GM19324 (cell line): ENCODE results near the gene ZNF521.

ENCODE experiments used
- ATAC-seq: cut with Tn5 transposase; IDR thresholded peaks from one replicate; pipeline ENCODE4 v1.9.1; 2021; ENCODE audit warnings: mild to moderate bottlenecking, moderate library complexity; ENCODE audit not compliant: unreplicated experiment, low FRiP score

The ZNF521 gene

GRCh38 chr18:25137197-25137472 is 214.8 kb downstream of the ZNF521 start:
- ATAC-seq, result no peak

- no peak for ATAC-seq
These were observed 215.4 kb downstream of the ZNF521 start for GRCh38 chr18:25136416-25137196.

DNA sequence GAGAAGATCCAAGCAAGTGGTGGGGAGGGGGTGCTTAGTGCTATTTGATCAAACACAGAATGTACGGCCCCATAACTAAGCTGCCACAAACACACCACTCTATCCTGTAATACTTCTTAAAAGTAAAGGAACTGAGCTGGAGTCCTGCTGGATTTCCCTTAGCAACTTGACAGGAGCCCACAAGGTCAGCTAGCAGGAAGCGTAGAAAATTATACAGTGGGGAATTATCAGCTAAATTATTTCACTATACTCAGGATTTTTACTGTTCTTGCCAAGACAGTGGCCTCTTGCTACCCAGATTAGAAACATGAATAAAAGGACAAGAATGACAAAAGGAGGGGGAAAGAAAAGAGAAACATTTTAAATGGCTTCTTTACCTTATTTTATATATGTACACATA is 217.1 kb downstream of the ZNF521 start:
- ATAC-seq, result no peak

GRCh38 chr18:25133879-25134278 is 218.1 kb downstream of the ZNF521 start:
- ATAC-seq, result no peak

DNA sequence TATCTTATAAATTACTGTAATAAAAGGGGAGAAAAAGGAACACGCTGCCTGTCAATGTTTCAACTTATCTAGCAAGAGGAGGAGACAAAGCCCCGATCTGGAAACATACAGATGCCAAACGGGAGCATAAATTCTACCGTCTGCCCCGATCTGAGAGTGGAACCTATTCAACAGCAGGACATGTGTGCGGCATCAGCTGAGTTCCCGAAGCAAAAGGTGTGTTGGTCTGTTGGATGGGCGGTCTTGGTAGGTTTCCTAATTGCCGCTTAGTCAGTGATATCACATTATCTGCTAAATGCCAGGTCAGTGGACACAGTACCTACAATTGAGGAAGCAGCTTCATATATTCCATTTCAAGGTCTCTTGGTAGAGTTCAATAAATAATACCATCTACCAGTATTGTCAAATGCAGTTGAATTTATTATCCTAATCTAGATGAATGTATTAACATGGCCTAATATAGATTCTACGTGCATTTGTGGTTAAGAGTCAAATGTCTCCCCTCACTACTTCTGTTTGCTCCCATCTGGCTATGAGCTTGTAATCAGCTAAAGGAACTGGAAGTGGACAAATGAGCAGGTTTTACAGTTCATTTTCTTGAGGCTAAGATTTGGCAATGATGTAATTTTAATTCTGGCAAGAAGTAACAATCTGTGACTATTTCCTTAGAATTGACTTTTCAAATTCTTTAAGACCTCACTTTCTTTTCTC is 219.0 kb downstream of the ZNF521 start:
- no peak for ATAC-seq

- no peak for ATAC-seq
These were observed 225.2 kb downstream of the ZNF521 start for GRCh38 chr18:25126751-25127150.

GRCh38 chr18:25125680-25126079 is 226.3 kb downstream of the ZNF521 start:
- ATAC-seq, result no peak

DNA sequence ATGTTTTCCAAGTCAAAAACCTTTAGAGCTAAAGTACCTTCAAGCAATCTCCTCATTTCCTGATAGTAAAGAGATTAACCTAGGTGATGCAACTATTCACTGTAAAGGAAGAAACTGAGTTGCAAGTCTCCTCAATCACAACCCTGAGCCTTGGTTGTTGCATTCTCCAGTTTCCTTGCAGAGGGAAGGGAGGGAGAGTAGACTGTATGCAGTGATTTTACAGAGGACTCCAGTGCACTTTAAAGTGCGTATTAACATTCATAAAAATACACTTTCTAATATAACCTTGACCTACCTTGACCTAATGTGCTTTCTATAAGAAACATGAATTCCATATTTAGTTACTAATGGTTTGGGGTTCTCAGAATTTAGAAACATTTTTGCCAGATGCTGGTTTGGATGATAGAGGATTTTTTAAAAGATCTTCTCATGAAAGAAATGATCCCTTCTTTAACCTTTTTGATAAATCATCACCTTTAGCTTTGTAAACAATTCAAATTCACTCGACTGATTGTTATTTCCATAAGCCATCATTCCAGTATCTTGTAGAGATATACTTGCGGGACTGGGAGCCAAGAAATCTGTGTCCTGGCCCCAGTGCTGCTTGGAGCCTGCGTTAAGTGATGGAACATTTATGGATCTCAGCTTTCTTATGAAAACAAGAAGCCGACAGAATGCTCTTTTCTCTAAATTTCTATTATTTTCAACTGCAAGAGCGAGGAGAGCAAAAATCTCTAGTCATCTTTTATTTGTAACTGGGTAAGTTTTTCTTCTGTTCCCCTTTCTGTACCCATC is 228.3 kb downstream of the ZNF521 start:
- ATAC-seq, result no peak

GRCh38 chr18:25121442-25121841 is 230.5 kb downstream of the ZNF521 start:
- ATAC-seq, result no peak

GRCh38 chr18:25113566-25113965 is 238.4 kb downstream of the ZNF521 start:
- no peak for ATAC-seq

GRCh38 chr18:25112821-25113434 is 239.0 kb downstream of the ZNF521 start:
- no peak for ATAC-seq

DNA sequence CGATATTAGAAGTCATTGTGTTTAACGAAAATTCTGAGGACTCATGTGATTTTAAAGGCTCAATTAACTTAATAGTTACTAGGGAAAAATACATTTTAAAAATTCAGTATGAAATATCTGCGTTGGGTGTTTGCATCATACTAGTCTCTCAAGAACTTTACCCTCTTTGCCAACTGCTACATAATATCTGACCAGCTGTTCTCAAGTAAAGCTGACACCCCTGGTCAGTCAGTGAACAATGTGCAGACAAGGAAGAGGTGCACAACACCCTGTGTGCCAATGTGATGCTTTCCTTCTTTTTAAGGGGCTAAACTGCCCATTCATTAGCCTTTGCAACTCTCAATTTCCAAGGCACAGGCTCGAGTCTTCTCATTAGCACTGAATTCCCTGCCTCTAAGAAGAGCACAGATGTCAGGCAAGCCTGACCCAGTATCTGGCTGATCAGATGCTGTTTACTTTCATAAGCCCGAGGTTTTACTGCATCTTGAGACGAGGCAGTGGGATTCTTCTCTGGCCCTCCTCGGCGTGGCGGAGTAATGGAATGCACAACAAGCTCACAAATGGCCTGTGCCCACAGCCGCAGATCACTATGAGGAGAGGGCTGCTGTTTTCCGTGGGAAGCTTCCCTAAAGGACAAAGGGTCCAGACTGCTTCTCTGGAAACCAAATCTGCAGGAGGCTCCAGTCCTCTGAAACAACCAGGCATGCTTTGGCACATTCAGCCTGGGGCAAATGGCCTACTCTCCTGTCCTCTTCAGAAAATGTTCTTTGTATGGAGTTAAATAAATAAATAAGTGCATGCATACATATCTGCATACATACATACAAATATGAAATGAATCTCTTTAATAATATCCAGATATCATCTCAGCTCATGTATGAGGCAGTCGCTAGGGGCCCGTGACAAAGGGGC is 240.3 kb downstream of the ZNF521 start:
- no peak for ATAC-seq

DNA sequence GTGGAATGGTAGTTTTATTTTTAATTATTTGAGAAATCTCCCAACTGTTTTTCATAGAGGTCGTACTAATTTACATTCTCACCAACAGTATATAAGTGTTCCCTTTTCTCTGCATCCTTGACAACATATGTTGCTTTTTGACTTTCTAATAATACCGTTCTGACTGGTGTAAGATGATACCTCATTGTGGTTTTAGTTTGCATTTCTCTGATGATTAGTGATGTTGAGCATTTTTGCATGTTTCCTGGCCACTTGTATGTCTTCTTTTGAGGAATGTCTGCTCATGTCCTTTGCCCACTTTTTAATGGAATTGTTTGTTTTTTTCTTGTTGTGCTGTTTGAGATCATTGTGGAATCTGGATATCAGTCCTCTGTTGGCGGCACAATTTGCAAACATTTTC is 242.5 kb downstream of the ZNF521 start:
- no peak for ATAC-seq

GRCh38 chr18:25103468-25104155 is 248.4 kb downstream of the ZNF521 start:
- no peak for ATAC-seq

- no peak for ATAC-seq
These were observed 249.3 kb downstream of the ZNF521 start for GRCh38 chr18:25102662-25103061.

DNA sequence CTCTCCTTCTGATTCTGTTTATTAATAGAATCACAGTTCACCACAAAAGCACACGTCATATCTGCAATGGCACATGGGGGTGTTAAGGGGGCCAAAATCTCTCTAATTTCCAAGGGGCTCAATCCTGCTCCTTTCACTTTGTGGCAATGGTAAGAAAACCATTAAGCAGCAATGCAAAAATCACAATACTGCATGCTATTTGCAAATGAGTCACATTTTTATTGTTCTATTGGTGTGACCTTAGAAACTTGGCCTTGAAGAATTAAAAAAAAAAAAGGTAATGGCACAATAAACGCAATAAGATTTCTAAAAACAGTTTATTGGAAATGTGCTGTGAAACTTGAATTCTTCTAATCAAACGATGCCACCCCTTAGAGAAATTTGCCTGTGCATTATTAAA is 251.5 kb downstream of the ZNF521 start:
- ATAC-seq, result no peak

DNA sequence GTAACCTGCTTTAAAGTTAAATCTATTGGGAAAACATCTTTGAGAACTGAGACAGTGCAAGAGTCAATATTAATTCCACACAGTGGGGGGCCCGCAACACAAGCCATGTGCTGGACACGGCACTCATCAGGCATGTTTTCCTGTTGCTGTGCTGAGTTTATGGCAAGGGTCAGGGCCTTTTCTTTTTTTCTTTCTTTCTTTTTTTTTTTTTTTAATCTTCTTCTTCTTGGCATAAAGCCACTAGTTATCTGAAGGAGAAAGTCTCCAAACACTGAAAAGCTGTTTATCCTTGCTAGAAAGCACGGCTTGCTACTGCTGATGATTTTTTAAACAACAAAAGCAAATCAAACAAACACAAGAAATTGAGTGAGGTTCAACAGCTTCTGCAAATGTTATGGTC is 252.1 kb downstream of the ZNF521 start:
- ATAC-seq, result no peak

GRCh38 chr18:25097569-25098056 is 254.4 kb downstream of the ZNF521 start:
- ATAC-seq, result no peak

DNA sequence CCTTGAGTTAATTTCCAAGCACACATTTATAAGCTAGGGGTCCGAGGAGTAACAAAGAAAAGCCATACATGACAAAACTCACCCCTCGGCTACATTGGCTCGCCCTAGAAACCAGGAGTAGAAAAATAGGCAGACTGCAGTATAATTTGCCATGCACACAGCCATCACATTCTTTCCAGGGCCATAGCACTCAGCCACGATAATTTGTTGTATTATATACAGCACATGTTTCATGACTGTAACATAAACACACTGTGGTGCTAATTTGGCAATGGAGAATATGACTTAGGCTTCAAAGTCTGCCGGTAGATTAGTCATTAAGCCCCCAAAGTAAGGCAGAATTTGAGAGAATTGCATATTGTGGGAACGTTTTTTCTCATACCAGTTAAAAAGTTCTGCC is 254.9 kb downstream of the ZNF521 start:
- no peak for ATAC-seq
